ENCODE data around the gene CD40. TPM values are rescaled to one million over a fixed set of nuclear protein-coding genes. Genes with fewer than 3 reads are reported as not detected.

Gene CD40
- polyA plus RNA-seq, 1 of the 3 experiments (the other 2 are of a cell fraction) = not detected

GRCh38 chr20:46164254-46164653 is 46.1 kb downstream of the CD40 start:
- H3K9me3 ChIP-seq = no peaks in the 10 kb centered on the region
- H3K9me2 ChIP-seq = no peaks in the 10 kb centered on the region
- no peak for DNase-seq
- H2AFZ ChIP-seq (ENCODE audit: low read depth) = no peak overlapping the region
- TF ChIP-seq CHD2 (IDR thresholded peaks at IDR 0.05; ENCODE audit: low read length, partially characterized antibody) (no peak), YY1 (IDR thresholded peaks at IDR 0.05; ENCODE audit: low read depth) (no peak), ZBTB33 (IDR thresholded peaks at IDR 0.05; ENCODE audit: borderline replicate concordance, low read depth) (no peak), PBX3 (IDR thresholded peaks at IDR 0.05) (no peak), EZH2phosphoT487 (IDR thresholded peaks at IDR 0.05; ENCODE audit: borderline replicate concordance, low read depth) (no peak)
- ChIA-PET CTCF (interaction anchor here (1.6 to 20.8 kb wide), 4 partner anchors 11 to 33 kb away, joined by 7 to 347 read pairs (median 17); no protein-coding TSS in a partner anchor), POLR2A (no interaction called here)
- peaks cover 0 to 29% of the 10 kb centered on the region in 2 experiments; a peak in 2 of 4 replicates for H3K4me1 ChIP-seq (ENCODE audit: control insufficient read depth in 1 of 2, insufficient read depth in 2 of 2, low read depth in 1 of 2, low read length in 1 of 2)
- no peak overlapping the region for H3K4me3 ChIP-seq (ENCODE audit: low read depth in 2 of 2, low read length in 1 of 2)
- no peak overlapping the region for H3K4me2 ChIP-seq
- no peak overlapping the region for H3K9ac ChIP-seq
- H3K27ac ChIP-seq (ENCODE audit: low read depth in 2 of 2, low read length in 1 of 2) = no peak overlapping the region
- H3K27me3 ChIP-seq (ENCODE audit: insufficient read depth) = no peaks in the 10 kb centered on the region
- WGBS (ENCODE audit: low lambda C conversion rate) = 39% methylated on average over 7 of the region's 7 CpGs
- H3K36me3 ChIP-seq (replicated peaks in 1 of 2; ENCODE audit: control insufficient read depth in 1 of 2, insufficient read depth in 2 of 2, low read length in 1 of 2) = no peaks in the 10 kb centered on the region
- H4K20me1 ChIP-seq (ENCODE audit: insufficient read depth) = no peaks in the 10 kb centered on the region
- no peaks in the 10 kb centered on the region for H3F3A ChIP-seq (replicated peaks; ENCODE audit: insufficient read depth)
- H3K79me2 ChIP-seq (ENCODE audit: insufficient read depth) = no peaks in the 10 kb centered on the region

GRCh38 chr20:46167080-46167479 is 49.0 kb downstream of the CD40 start:
- Histone ChIP-seq H3K79me2 (ENCODE audit: insufficient read depth) (no peaks in the 10 kb centered on the region), H3K9me2 (no peaks in the 10 kb centered on the region), H3K4me2 (no peak overlapping the region), H3F3A (replicated peaks; ENCODE audit: insufficient read depth) (no peaks in the 10 kb centered on the region), H3K27me3 (ENCODE audit: insufficient read depth) (peaks cover 8% of the 10 kb centered on the region; the same call in 1 of the 2 replicates), H3K9me3 (no peaks in the 10 kb centered on the region), H2AFZ (ENCODE audit: low read depth) (no peak overlapping the region), H3K4me1 (ENCODE audit: control insufficient read depth in 1 of 2, insufficient read depth in 2 of 2, low read depth in 1 of 2, low read length in 1 of 2) (peaks cover 0 to 30% of the 10 kb centered on the region in 2 experiments; a peak in 2 of 4 replicates), H4K20me1 (ENCODE audit: insufficient read depth) (no peaks in the 10 kb centered on the region), H3K9ac (no peak overlapping the region), H3K4me3 (ENCODE audit: low read depth in 2 of 2, low read length in 1 of 2) (no peak overlapping the region), H3K27ac (ENCODE audit: low read depth in 2 of 2, low read length in 1 of 2) (no peak overlapping the region), H3K36me3 (replicated peaks in 1 of 2; ENCODE audit: control insufficient read depth in 1 of 2, insufficient read depth in 2 of 2, low read length in 1 of 2) (no peaks in the 10 kb centered on the region)
- DNase-seq = no peak
- no peak for TF ChIP-seq GATA2 (CRISPR knock-in tag; IDR thresholded peaks at IDR 0.05)
- no peak for TF ChIP-seq GABPA (IDR thresholded peaks at IDR 0.05; ENCODE audit: low read depth)
- no peak for TF ChIP-seq MXI1 (IDR thresholded peaks at IDR 0.05; ENCODE audit: low read depth, low read length)
- no peak for TF ChIP-seq TAF1 (IDR thresholded peaks at IDR 0.05; ENCODE audit: borderline replicate concordance, low read depth, low read length)
- no peak for TF ChIP-seq ZBTB33 (IDR thresholded peaks at IDR 0.05; ENCODE audit: borderline replicate concordance, low read depth)
- no peak for TF ChIP-seq RCOR1 (IDR thresholded peaks at IDR 0.05; ENCODE audit: low read length)
- no peak for TF ChIP-seq CTCF (IDR thresholded peaks at IDR 0.05)
- no peak for TF ChIP-seq YY1 (IDR thresholded peaks at IDR 0.05; ENCODE audit: low read depth)
- TF ChIP-seq USF2 (IDR thresholded peaks at IDR 0.05; ENCODE audit: borderline replicate concordance, low read depth, low read length) = no peak
- TF ChIP-seq NRF1 (IDR thresholded peaks at IDR 0.05; ENCODE audit: low read depth, low read length) = no peak
- POLR2A ChIA-PET = no interaction called here
- CTCF ChIA-PET = interaction anchor here (0.7 to 20.8 kb wide), 7 partner anchors 8 to 182 kb away, joined by 3 to 347 read pairs (median 11); no protein-coding TSS in a partner anchor
